GM12875 (cell line): ENCODE results near the gene CARD14.

Source experiments
- H3K4me3 ChIP-seq: one replicate; pipeline ENCODE4 v1.5.1; 2011; ENCODE audit warnings: low read depth, low read length, control low read depth
- CTCF ChIP-seq: IDR thresholded peaks from 2 replicates; pipeline ENCODE4 v1.5.1; 2011; ENCODE audit warnings: low read depth, mild to moderate bottlenecking, control low read depth, inconsistent platforms, low read length, moderate library complexity, borderline replicate concordance; ENCODE audit not compliant: insufficient read depth

CARD14 gene

GRCh38 chr17:80224683-80225082, 54.9 kb downstream of the CARD14 start:
- no peak for TF ChIP-seq CTCF
- no peak overlapping the region for H3K4me3 ChIP-seq

- no peak overlapping the region for H3K4me3 ChIP-seq
- TF ChIP-seq CTCF, result no peak
These were observed 55.4 kb downstream of the CARD14 start for GRCh38 chr17:80225230-80225629.

GRCh38 chr17:80227156-80227555, 57.3 kb downstream of the CARD14 start:
- H3K4me3 ChIP-seq, result no peak overlapping the region
- no peak for TF ChIP-seq CTCF

- H3K4me3 ChIP-seq, result no peak overlapping the region
- TF ChIP-seq CTCF, result no peak
These were observed 57.8 kb downstream of the CARD14 start for GRCh38 chr17:80227666-80228065.

- no peak overlapping the region for H3K4me3 ChIP-seq
- TF ChIP-seq CTCF, result no peak
These were observed 58.6 kb downstream of the CARD14 start for GRCh38 chr17:80228477-80228876.

- TF ChIP-seq CTCF, result no peak
- H3K4me3 ChIP-seq, result no peak overlapping the region
These were observed 59.2 kb downstream of the CARD14 start for GRCh38 chr17:80229011-80229410.

- TF ChIP-seq CTCF, result no peak
- H3K4me3 ChIP-seq, result no peak overlapping the region
These were observed 62.6 kb downstream of the CARD14 start for GRCh38 chr17:80232438-80232837.
